Stimulated activated CD8-positive, alpha-beta memory T cell treated with anti-CD3 and anti-CD28 coated beads, Interleukin-4, amount 100 ng/mL, for 48 hours (primary cell): ENCODE data around the gene NRG3.

Source experiments
- DNase-seq: peaks from one replicate; pipeline ENCODE4 v3.0.0-alpha.2; 2020

The NRG3 gene

DNA sequence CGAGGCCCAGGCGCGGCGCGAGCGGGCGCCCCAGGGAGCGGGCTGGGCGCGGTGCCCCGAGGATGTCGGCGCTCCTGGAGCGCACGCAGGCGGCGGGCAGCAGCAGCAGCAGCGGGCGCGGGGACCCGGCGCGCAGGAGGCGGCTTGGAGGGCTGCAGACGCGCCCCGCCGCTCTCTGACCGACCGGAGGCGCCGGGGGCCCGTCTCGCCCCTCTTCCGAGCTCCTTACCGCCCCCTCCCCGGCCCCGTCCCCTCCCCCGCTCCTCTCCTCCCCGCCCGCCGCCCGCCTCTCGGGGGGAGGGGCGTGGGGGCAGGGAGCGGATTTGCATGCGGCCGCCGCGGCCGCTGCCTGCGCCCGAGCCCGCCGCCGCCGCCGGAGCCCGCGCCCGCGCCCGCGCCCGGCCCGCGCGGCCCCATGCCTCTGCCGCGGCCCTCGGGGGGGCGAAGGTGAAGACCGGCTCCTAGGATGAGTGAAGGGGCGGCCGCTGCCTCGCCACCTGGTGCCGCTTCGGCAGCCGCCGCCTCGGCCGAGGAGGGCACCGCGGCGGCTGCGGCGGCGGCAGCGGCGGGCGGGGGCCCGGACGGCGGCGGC is at the start of gene NRG3:
Gene NRG3, plus strand, starts transcription at position 320 of the 592 bp plus-strand sequence.
- no peak for DNase-seq

DNA sequence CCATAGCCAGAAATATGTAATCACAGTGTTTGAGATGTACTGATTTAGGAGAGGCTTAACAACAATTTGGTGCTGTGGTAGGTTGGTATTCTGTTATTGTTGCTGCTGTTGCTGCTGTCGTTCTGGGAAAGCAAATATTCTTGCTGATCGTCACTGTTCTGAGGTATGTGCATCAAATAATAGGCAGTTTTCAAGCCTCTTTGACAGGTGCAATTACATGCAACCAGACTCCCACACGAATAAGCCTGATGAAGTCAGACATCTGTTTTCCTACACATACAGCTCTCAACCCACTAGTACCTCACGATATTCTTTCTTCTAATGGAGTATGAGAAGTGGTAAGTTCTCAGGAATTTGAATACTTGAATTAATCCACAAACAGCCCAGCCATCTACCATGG is 46.7 kb upstream of the NRG3 start:
- DNase-seq, result no peak

DNA sequence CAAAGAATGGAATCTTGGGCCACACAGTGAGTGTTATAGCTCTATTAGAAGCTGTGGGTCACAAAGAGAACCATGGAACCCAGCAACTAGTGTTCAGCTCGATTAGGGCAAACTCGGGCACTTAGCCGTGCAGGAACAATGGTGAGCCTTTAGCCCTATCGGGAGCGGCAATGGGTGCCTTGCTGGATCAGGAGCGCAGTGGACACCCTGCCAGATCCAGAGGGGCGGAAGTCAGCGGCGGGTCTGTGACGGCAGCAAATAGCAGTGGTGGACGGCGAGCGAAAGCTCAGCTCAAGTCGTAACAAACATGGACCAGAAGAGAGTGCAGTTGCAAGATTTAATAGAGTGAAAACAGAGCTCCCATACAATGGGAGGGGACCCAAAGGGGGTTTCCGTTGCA is 43.9 kb upstream of the NRG3 start:
- no peak for DNase-seq

DNA sequence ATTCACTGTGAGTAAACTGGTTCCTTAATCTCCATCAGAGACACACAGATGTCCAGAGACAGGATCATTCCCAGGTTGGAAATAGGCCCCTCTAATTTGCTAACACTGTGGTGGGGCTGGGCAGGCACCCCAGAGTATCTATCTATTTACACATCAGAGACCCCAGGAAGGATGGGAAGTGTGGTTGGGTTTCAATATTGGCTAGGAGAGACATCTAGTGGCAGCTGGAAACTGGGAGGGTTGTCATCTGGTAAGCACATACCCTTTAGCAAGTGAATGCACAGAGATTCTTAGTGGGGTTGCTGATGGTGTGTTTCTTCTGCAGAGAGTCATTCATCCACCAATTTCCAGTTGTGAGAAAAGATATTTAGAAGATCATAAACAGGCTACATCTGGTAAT is 36.0 kb upstream of the NRG3 start:
- DNase-seq, result no peak

DNA sequence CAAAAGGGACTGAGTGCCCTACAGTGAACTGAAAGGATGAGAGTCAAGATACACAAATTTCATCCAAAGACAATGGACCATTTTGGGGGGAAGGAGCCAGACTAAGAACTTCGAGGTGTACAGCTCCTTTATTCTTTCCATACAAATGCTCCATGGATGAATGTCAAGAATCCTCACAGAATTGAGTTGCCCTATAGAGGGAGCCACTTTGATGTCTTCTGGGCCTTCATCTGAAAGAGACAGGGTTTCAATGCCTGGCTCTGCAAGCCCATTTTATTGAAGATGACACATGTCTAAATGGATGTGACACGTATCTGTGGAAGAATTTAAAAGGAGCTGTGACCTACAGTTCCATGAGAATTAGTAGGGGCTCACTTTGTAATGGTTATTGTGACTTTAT is 32.0 kb upstream of the NRG3 start:
- DNase-seq, result no peak

DNA sequence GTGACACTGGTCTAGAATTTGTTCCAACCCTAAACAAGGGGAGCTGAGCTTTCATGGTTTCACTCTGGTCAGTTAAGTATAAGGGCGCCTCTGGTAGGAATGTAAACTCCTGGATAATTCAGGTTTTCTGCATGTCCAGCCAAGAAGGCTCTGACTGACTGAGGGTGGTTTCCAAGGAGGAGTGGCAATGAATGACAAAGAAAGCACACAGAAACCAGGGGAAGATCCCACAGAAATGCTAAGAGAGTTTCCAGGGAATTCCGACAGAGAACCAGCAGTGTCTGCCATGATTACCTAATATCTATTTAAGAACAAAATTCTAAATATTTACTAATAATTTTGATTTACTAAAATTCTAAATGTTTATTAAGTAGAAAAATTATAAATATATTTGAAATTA is 27.3 kb upstream of the NRG3 start:
- no peak for DNase-seq

DNA sequence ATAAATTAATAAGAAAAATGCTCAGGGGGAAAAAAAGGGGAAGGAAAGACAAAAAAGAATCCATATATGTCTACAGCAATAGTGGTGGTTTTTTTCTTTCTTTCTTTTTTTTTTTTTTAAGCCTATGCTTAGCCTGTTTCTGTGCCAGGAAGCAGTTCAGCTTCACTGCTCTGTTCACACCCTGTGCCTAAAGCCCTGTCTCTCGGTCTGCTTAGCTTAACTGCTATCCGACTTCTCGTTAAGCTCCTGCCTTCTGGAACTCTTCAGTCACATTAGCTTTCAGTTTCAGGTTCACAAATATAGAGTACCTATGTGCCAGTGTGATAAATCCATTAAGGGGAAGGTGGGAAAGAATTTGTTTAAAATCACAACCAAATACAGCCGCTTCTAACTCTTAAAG is 26.5 kb upstream of the NRG3 start:
- DNase-seq, result no peak

DNA sequence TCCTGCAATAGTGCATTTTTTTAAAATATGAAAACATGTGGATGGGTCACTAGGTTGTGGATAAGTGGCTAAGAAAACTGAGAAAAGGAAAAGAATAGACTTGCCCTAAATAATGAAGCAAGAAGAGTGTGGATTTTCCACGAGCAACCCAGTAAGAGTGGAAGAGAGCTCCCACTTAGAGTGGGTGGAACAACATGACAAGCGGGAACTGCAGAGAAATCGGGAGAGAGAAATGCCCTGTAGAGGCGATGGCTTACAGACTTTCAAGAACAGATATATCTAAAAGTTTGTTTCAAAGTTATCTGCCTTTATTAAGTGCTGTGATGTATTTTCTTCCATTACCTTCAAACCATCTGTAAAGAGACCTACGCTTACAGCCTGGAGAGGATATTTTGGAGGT is 26.1 kb upstream of the NRG3 start:
- DNase-seq, result no peak

DNA sequence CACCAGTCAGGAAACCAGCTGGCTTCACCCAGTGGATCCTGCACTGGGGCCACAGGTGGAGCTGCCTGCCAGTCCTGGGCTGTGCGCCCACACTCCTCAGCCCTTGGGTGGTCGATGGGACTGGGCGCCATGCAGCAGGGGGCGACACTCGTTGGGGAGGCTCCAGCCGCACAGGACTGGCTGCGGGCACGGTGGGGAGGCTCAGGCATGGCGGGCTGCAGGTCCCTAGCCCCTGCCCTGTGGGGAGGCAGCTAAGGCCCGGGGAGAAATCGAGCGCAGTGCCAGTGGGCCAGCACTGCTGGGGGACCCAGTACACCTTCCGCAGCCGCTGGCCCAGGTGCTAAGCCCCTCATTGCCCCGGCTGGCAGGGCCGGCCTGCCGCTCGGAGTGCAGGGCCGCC is 12.4 kb upstream of the NRG3 start:
- no peak for DNase-seq

DNA sequence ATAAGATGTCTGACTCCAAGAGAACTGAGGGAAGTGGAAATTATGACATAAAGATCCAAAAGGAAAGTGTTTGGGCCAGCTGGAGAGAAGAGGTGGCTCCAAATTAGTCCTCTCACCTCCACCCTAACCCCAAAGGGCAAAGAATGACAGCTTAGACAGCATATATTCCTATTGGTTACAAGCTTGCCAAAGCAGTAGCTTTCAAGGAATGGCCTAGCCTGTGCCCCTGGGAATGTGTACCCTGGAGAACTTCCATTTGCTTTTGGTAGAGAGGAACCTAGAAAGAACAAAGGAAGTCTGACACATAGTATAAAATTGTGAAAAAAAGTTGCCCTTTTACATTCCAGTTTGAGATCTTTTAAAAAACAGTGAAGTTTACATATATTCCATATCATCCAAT is 11.2 kb upstream of the NRG3 start:
- no peak for DNase-seq

DNA sequence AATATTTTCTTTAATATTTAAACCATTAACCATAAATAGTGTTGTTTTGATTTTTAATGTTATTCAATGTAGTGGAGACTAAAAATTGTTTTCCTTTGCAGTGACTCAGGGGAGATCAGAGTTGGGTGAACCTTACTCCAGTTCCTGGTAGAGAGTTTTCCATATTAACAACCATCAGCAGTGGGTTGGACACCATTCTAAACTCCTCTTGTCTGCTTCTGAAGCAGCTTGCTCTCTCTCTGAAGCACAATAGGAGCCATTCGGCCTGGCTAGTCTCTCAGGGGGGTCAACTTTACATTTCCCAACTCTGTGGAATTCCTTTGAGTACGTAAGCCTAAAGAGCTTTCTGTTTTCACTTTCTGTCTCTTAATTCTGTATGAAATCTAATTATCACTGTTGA is 9.4 kb upstream of the NRG3 start:
- DNase-seq, result no peak

DNA sequence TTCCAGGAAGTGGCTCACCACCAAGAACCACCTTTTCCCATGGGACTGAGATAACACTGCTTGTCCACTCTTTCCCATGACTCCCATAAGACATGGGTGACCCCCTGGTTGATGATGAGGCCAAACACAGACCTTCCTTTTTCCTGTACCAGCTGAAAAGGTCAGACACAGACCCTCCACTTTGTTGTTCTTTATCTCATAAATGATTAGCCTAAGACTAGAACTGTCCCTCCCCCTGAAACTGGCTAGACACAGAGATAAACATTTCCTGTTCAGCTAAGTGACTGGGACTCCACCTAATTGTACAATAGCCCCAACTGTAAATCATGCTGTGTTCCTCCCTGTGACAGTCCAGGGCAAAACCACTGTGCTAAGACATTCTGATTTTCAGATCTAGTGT is 8.2 kb upstream of the NRG3 start:
- no peak for DNase-seq

DNA sequence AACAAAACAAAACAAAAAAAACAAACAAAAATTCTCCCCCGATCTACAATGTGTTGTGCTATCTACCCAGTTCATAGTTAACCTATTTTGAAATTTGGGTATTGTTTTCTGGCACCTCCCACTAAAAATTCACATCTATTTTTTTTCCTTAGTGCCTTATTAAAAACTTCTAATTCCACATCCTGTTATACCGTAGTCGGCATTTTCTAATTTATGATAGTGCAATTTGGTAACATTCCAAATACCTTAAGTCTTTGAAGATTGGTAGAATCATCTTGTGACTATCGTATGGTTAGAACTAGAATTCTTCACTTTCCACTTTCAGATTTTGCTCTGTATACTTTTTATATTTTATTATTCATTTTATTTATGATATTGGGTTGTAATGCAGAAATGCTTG is 4.5 kb upstream of the NRG3 start:
- no peak for DNase-seq

DNA sequence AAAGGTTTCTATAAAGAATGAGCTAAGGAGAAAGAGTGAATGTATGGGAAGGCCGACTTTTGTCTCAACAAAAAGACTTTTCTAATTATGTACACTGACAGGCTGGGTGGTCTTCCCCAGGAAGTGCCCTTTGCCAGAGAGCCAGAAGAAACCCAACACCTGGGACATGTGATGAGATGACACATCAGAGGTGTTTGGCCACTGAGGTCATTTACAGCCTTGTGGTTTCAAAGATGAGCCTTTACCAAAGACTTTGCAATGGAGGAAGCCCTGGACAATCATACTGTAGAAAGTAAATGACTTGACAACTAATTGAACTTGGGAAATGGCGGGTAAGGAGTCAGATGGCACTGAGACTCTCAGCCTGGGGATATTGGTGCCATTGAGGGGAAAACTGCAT is 3.4 kb upstream of the NRG3 start:
- no peak for DNase-seq

DNA sequence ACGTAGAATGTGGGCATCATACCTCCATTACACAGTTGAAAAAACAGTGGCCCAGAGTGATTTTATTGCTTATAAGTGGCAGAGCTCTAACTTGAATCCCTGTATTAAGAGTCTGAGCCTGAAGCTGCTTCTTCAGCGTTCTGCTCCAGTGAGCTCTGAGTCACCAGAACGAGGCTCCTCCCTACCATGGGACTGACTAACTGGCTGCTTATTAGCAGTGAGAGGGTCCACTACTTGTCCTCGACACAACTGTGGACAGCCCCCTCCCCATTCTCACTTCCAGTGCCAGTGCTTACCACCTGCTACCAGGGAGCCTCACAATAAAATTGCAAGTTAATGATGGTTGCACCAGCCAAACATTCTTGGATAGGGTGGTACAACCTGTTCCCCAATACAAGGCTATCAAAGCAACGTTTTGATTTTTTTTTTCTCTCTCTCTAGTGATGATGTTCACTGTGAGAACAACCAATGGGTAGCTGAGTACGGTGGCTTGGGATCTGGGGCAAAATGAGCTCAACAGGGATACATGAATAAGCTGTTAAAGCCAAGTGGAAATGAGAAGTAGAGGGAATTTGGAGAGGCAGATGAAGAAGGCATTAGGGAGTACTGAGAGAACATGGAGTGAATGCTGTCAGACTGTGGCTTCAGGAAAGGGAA is 2.7 kb upstream of the NRG3 start:
- no peak for DNase-seq

DNA sequence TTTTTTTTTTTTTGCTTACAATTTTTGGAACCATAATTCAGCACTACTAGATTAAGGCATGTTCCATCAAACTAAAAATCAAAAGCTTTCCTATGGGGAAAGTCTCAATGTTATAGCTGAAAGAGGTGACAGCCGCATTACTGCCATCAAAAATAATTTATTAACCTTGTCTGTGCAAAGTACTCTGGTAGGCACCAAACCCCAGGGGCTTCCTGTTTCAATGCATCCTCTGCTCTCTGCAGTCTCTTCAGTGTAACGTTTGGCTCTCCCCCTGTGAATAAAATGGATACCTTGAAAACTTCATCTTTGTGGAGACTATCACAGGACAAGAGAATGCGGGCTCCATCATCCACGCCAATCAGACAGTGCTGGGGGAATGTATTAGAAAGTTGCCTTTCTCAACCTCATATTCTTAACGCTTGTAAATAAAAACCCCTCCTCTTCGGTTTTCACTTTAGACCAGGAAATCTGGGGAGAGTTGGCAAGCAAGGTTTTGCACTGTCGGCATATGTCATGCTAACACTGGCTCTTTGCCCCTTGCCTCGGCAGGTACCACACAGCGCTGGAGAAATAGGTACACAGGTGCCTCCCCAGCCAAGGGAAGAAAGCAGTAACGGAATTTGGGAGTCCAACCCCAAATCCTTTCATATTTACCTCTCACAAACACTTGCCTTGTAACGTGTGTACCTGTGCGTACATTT is 1.6 kb upstream of the NRG3 start:
- no peak for DNase-seq

DNA sequence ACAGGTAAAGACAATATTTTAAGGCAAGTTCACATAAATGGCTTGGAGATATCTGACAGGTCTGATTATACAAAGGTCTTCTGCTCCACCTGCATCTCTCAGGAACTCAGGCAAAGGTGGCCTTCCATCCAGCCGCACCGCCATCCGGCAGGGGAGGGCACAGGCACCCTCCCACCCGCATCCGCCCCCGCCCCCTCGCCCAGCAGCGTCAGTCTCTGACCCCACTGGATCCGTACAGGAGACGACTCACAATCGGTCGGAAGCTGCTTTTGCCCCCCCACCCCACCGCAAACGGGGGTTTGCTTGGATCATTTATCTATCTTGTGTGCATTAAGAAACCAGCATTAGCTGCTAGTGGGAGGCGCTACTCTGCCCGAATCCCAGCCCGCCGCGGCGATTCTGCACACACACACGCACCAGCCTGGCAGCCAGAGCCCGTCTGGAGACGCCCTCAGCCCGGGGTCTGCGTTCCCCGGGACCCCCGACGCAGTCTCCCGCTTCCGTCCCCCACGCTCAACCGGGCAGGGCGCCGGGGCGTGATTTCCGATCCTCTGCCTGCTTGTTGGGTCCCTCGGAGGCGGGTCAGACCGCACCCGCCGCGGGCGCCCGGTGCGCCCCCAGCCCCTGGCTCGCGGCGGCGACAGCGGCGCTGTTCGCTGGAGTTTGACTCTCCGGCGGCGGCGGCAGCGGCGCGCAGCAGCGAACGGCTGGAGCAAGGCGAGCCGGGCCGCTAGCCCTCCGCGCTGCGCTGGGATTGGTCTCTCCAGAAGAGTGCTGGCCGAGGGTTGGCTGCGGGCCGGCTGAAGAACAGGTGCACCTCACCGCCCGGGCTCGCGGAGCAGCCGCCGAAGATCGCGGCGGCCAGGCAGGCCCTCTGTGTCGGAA is 820 bp upstream of the NRG3 start:
- DNase-seq, result peak; percentile 26

DNA sequence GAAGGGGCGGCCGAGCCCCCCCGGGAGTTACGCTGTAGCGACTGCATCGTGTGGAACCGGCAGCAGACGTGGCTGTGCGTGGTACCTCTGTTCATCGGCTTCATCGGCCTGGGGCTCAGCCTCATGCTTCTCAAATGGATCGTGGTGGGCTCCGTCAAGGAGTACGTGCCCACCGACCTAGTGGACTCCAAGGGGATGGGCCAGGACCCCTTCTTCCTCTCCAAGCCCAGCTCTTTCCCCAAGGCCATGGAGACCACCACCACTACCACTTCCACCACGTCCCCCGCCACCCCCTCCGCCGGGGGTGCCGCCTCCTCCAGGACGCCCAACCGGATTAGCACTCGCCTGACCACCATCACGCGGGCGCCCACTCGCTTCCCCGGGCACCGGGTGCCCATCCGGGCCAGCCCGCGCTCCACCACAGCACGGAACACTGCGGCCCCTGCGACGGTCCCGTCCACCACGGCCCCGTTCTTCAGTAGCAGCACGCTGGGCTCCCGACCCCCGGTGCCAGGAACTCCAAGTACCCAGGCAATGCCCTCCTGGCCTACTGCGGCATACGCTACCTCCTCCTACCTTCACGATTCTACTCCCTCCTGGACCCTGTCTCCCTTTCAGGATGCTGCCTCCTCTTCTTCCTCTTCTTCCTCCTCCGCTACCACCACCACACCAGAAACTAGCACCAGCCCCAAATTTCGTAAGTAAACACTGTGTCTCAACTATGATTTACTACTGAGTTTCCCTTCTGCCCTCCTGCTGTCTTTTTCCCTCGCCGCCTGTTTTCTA is 666 bp downstream of the NRG3 start:
- DNase-seq, result no peak

DNA sequence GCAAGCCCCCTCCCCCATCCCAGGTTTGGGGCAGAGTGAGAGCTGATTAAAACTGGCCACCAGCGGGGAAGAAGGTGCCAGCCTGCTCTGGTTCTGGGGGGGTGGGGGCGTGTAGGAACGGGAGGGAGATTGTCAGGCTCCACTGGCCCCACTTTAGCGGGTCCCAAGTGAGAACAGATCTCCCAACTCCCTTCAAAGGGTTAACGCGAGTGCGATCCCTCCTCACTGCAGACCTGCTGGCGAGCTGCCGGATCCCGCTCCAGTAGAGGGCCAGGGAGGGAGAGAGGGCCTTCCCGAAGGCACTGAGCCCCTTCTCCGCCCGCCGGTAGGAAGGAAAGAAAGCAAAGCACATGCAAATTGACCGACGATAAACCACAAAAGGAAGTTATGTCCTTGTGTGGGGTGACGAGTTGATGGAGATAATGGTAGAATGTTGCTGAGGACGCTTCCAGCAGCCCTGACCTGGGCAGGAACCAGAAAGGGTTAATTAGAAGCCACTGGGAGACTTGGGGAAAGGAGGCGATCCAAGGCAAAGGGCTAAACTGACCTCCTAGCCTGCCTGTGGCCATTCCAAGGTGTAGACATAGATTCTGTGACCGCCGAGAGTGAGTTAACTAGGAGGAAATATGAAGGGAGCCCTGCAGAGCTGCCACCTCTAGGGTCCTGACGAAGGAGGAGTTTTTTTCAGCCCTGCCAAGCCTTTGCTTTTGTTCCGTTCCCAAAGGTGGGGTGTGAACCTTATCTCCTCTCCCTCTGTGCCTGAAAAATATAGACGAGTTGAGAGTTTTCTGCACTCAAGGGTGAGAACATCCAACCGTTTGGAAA is 1.5 kb downstream of the NRG3 start:
- DNase-seq, result no peak

DNA sequence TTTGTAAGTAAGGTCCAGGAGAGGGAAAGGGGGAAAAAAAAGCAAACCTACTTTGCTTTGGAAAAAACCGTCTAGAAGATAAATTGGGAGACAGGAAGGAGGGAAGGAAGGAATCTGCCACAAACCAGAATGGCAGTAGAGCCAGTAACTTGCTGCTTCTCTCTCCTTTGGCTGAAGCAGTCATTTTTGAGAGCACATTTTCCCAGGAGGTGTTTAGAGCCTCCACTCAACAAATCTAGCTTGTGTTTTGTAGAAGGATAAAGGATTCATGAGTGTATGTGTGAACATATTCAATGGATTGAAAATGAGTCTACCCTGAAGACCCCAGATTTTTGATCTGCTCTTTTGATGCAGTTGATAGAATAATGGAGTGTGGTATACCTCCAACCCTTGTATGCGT is 2.6 kb downstream of the NRG3 start:
- no peak for DNase-seq

DNA sequence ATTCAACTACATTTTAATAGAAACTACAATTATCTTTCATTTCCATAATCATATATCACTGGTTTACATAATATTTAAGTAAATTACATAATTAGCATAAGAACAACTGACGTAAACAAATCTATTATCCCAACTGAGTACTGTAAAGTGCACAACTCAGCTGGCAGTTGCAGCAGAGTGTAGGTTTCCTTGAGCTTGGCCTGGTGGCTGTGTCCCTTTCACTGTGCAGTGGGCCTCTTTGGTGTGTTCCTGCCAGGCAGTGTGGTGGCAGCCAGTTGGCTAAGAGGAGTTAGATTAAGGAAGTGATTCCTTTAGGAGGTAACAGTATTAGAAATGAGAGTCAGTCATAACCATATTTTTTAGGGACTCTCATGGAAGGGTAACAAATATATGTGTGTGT is 7.0 kb downstream of the NRG3 start:
- no peak for DNase-seq

DNA sequence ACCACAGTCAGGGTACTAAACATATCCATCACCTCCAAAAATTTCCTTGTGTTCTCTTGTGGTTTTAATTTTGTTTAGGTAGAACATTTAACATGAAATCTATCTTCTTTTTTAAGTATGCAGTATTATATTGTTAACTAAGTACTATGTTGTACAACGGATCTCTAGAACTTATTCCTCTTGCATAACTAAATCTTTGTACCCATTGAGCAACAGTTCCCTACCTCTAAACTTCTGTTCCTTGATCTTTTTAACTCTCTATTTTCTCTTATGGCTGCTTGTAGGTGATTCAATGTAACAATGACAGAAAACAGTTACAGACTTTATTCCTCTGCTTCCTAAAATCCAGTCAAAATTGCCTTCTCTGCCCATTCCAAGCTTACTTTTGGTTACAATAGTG is 9.9 kb downstream of the NRG3 start:
- no peak for DNase-seq
